ENCODE measurements around the gene SELENOS.

SELENOS gene, protein sequence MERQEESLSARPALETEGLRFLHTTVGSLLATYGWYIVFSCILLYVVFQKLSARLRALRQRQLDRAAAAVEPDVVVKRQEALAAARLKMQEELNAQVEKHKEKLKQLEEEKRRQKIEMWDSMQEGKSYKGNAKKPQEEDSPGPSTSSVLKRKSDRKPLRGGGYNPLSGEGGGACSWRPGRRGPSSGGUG

DNA sequence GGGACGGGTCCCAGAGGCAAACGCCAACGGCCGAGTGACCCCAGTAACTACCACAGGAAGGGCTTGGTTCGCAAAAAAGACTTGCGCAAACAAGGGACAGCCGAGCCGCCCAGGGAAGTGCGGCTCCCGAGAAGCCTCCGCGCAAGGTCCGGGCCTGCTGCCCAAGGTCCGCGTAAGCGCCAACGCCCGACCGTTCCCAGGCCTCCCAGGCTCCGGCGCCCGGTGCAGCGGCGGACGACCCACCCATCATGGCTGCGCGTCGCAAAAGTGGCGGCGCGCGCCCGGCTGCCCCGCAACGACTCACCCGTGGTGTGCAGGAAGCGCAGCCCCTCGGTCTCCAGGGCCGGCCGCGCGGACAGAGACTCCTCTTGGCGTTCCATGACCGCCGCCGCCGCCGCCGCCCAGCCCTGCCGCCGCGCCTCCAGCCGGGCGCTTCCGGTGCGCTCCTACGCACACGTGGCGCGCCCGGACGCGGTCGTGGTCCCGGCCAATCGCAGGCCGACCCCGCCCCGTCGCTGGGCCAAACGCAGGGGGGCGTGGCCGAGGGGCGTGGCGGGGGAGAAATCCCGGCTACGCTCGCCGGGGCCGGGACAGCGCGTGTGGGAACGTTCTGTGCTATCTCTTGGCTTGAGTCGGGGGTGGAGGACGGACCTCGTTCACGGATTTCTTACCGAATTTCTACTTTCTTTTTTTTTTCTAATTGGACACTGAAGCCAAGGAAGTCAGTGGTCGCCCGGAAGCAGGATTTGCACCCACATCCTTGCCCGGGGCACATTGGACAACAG, at the start of gene SELENOS:
Gene SELENOS (minus strand): TSS at position 448 of the 785 bp plus-strand sequence. CDS start 68 bp downstream, at position 380.
- DNase-seq (ENCODE audit: low spot score), result peak; percentile 95

DNA sequence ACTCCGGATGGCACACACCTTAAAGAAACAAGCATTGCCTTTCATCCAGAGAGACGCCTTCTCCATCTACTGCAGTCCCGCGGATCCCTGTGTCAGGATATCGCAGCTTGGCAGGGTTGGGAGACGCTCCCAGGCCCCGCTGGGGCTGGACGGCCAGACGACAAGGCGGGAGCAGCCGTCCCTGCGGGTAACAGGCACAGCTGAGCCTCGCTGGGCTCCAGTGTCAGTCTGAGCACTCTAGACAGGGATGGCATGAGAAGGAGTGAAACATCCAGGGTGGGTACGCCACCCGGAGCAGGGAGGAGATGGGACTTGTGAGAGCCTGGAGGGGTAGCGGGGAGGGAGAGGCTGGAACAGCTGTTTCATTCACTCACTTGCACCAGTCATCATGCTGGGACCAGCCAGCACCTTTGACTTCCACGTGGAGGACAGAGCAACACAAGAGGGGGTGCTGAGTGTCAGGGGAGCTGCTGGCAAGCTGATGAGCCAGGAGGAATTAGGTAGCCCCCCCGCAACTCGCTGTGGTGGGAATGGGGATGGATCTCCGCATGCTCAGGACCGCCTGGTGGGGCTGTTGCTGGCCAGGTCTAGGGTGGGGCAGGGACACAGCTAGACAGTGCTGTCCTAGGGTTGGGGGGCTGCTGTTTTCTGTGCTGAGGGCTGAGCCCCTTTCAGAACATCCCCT, 49.3 kb upstream of the SELENOS start:
- no peak for DNase-seq (ENCODE audit: low spot score)

DNA sequence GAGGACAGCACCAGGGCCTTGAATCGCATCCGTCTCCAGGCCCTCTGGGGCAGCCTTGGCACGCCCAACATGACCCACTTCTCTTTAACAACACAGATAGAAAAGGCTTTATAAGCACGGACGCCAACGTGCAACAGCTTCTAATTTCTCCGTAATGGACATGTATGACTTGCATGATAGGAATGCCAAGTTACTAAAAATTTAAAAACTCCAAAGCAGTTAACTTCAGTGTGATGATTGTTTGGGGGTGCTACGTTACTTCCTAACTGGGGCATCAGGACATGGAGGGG, 48.7 kb upstream of the SELENOS start:
- DNase-seq (ENCODE audit: low spot score), result no peak

DNA sequence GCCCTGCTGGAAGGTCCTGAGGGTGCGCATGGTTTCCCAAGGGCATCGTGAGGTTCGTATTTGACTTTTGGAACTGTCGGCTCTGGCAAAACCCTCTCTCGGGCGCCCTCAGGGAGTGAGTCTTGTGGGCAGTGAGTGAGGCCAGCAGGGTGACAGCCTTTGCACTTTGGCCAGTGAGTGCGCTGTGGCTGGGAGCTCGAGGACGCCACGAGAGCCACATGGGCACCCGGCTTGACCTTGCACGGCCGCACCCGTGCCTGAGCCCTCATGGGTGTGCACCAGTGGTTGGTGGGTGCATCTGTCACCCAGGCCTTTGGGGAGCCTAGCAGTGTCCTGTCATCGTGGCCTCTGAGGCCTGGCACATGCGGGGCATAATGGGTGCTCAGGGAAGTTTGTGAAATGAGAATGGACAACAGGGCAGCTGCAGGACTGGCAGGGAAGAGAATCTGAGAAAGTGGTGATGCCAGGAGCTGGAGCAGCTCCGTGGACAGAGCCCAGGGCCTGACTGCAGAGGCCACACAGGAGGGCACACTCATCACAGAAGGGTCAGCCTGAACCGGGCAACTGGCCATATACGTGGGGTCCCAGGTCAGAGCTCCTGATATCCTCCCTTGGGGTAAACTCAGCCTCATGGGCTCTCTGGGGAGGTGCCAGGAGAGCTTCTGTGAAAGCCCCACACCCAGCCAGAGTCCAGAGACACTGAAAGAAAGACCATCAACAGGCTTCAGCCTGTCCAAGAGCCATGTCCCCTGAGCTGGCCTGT, 48.2 kb upstream of the SELENOS start:
- no peak for DNase-seq (ENCODE audit: low spot score)

DNA sequence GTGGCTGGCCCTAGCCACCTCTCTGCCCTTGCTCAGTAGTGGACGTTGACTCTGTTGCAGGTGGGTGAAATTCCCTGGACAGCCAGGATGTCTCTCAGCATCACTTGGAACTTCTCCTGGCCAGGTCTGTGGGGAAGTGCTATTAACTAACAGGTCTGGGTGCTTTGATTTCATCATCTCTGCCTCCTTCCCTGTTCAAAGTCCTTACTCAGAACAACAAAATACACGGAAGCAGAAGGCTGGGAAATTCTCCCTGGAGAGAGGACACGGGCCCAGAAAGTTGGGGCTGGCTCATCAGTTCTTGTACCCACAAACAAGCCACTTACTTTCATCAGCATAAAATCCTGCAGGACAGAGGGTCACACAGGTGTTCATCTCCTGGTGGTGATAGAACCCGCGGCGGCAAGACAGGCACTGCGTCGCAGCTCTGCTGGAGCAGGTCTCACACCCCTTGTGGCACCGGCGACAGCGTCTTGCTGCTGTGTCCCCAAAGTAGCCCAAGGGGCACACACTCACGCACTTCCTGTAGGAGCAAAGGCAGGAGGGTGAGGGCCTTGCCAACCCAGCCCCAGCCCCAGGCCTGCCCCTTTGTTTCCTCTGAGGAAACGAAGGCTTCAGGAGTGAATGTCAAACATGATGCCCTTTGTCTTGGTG, 47.4 kb upstream of the SELENOS start:
- no peak for DNase-seq (ENCODE audit: low spot score)

DNA sequence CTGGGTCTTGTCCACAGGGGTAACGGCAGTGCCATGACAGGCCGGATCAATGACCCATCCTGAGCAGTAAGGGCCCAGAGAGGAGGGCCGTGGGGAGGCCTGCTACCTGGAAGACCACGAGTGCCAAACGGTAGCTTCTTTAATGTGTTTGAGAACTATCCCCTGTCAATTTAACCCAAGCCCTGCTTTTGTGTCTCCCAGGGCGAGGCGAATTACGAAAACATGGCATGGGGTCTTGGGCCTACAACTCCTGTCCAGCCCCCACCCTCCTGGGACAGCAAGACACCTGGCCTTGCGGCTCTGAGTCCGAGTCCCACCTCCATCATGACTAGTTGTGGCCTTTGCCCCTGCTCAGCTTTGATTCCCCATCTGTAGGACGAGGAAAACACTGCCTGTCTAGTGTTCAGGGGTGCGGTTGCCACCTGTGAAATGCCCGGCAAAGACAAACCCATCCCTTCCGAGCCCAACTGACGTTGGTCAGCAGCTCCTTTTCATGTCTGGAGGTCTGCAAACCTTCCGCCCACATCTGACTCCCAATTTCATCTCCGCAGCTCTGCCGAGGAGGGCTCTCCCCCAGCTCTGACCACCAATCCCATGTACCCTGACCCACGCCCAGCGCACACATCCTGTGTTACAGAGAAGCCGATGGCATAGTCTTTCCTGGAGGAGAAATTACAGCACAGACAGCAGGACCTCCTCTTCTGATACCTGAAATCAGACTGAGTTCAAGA, 46.7 kb upstream of the SELENOS start:
- no peak for DNase-seq (ENCODE audit: low spot score)

DNA sequence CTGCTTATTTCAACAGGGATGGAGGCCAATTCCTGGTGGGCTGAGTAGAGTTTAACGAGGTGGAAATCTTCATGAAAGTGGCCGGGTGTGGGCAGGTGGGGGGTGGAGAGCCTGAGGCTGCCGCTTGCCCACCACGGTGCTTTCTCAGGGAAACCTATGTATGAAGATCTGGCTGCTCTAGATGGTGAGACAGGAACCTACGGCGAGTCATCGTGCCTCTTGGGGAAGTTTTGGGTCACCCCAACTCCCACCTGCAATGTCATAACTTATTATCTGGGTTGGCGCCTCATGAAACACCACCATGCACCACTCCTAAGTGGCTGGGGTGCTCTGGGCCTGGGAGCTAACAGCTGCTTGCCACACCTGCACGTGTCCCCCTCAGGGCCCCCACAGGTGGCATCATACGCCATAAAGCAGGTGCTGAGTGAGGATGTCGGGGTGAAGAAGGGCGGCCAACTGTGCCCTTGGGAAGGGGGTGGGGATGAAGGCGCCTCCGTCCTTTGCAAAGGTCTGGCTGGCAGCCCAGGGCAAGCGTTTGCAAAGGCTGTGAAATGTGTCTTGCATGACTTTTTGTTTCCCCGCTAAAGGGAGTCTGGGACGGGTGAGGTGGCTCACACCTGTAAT, 45.7 kb upstream of the SELENOS start:
- DNase-seq (ENCODE audit: low spot score), result no peak

DNA sequence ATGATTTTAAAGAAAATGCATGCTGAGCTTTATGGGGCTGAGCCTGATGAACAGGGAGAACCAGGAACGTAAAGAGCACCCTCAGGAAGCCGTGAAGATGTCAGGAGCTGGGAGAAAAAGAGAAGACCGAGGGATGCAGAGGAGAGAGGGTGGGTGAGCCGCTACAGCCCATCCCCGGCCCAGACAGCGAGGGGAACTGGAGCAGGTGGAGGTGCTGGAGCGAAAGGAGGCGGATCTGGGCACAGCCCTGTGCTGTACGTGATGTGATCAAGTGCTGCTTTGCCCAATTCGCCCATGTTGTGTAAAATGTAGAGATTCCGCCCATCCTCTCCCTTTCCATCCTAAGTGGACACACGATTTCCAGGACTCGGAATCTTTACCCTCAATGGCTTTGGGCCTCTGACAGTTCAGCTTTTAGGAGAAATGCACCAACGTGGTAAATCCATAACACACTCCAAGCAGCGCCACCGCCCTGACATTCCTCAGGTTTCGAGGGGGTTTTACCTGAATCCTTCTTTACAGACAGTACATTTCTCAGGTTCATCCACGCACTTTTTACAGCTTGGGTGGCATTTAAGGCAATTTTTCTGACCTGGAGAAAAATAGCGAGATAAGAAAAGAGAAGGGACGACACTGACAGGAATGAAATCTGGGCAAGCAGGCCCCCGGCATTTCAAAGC, 44.9 kb upstream of the SELENOS start:
- no peak for DNase-seq (ENCODE audit: low spot score)

DNA sequence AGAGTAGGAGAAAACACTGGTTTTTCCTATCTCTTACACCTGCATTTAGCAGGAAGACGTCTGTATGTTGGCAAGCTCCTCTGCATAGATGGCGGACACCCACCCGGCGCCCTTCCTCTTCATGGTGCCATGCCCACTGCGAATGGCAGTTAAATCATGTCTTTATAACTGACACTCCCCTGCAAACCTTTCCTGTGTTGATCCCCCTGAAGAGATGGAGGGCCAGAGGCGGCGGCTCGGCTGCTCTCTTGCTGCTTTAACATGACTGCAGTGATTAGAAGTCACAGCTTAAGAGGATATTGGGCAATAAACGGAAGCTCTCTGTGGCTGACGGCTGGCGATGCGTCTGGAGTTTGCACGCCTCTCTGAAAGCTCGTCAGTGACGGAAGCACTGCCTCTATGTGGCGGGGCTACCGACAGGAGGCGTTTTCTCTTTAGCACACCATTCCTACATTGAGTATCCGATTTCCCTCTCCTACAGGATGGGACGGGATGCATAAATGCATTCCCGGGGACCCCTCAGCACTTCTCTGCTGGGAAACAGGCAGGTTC, 43.3 kb upstream of the SELENOS start:
- no peak for DNase-seq (ENCODE audit: low spot score)

DNA sequence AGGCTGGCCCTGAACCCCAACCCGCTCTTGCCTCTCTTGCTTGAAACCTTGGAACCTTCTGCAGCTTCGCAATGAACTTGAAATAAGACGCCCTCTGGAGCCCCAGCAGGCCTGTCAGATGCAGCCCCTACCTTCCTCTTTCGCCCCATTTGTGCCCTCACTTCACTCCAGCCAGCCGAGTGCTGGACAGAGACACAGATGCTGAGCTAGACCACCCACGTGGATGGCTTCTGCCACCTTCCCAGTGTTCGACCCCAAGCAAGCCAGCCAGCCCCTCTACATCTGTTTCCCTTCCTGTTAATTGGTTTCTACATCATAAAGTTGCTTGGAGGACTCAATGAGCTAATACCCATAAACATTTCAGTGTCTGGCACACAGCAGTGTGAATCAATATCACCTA, 41.6 kb upstream of the SELENOS start:
- no peak for DNase-seq (ENCODE audit: low spot score)

DNA sequence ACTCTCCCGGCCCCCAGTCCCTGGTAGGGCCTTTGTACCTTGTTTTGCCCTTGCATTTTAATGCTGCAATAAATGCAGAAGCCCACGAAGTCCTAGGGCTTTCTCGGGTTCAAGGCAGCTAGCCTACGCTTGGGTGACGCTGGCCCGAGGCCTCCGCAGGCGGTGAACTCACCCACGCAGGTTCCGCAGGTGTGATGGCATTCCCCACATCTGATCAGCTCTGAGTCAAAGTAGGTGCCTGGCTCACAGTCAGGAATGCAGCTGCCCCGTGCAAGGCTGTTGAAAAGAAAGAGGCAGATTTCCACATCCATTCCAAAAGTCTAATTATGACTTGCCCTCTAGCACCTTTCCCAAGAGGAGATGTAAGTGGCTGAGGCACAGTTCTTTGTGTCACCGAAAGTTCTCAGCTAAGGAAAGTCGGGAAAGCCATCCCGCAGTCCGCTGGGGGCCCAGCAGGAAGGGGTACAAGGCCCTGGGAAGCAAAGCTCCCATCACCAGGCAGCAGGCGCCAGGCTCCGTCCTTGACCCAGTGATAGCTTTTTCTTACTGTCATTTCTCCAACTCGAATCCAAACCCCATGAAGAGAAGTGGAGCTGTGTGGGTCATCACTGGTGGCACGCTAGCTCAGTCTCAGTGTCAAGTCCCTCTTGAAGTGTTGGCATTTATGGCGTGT, 41.0 kb upstream of the SELENOS start:
- no peak for DNase-seq (ENCODE audit: low spot score)

DNA sequence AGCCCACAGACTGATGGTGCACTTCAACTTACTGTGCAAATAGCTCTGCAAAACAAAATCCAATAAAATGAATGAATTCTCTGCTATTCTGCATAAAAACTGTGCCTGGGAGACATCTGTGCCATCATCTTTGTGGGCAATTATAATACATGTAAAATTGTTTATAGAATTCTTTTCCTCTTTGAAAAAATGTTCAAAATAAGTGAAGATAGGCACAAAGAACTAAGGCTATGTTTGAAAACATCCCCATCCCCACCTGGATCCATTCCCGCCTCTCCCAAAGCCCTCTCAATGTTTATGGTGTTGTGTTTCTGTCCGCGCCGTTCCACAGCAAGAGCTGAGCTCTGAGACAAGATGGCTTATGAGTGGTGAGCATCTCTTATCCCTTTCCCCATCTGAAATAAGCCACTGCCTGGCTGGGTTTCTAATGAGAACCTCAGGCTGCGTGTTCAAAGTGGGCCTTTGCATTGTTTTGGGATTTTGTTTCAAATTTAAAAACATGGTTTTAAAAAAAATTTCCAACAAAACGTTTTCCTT, 40.1 kb upstream of the SELENOS start:
- DNase-seq (ENCODE audit: low spot score), result no peak

DNA sequence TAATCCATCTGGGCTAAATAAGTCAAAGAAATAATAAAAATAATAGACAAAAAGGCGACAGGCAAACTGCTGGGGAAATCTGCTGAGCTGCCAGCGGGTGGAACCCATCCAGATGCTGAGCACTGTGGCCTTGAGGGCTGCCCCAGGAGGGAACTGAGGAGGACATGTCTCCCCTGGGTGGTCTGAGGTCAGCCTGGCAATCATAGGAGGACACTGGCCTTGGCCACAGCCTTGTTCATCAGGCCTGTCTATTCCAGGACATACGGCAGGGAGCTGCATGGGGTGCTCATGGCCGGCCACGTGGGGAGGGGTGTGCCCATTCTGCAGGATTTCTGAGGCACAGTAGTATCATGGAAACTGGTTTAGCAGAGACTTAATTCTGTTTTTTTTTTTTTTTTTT, 39.2 kb upstream of the SELENOS start:
- DNase-seq (ENCODE audit: low spot score), result no peak

DNA sequence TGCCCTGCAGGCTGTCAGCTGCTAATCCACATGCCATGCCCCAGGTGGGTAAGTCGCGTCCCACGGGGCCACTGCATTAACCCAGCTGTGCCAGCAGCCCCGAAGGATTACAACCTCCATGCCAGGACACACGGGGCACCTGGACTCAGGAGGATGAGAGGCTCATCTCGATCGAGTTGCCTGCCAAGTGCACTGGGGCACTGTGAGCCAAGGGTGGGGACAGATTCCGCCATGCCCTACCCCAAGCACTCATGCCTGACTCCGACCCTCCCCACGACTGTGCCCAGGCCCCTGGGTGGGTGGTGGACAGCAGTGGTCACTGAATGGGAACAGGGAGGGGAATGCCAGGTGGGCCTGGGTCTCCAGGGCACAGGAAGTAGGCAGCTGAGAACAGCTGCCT, 38.5 kb upstream of the SELENOS start:
- DNase-seq (ENCODE audit: low spot score), result no peak

DNA sequence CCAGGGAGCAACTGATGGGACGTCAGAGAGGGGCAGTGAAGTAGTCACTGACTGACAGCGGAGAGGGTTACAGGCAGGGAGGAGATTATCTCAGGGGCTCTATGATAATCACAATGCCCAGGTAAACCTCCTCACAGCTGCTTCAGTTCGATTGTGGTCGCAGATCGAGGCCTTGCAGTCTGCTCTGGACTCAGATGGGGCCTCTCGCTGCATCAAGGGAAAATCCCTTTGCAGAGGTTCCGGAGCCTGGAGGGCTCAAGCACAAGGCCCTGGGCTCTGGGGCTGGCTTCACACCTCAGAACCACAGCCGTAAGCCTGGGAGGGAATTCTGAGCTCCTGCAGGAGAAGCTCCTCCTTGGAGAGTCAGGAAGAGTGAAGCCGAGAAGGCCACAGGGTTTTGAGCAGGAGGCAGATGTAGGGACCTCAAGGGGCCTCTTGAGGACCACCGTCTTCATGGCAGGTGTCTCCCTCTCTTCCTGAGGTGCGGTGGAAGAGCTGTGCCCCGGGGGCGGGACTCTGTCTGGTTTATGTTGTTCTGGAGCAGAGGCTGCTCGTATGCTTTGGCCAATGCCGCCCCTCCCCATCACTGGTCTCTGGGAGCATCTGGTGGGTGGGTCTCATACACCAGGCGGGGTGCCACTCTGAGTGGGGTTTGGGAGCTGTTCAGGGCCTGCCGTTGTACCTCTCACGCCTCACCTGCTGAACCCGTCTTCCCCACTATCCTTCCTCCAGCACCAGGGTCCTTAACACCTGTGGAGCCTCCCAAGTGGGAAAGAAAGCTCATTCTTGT, 37.2 kb upstream of the SELENOS start:
- no peak for DNase-seq (ENCODE audit: low spot score)

DNA sequence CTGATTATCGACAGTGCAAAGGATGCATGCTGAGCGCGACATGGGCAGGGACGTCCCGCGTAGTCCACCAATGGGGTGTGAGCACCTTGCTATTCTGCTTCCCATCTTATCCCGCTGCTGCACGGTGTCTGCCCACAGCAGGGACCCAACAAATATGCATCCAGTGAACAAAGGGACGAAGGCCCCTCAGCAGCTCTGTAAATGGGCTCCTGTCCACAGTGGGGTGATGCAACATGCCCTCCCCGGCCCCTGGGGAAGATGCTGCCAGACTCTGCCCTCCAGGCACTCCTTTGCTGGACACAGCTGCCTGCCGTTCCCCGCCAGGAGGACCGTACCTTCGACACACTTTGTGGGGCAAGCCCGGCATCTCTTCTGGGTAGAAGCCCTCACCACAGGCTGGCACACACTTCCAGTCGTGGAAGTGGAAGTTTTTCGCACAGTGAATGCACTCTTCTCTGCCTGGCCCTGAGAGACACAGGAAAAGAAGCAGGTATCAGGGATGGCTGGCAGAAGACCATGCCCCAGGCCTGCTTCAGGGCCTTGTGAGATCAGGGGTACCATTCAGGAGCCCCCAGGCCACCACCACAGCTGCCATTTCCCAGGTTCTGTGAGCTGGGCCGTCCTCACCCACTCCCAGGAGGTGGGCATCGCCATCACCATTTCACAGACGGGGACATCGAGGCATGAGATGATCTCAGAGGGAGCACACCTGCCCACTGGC, 35.9 kb upstream of the SELENOS start:
- no peak for DNase-seq (ENCODE audit: low spot score)

DNA sequence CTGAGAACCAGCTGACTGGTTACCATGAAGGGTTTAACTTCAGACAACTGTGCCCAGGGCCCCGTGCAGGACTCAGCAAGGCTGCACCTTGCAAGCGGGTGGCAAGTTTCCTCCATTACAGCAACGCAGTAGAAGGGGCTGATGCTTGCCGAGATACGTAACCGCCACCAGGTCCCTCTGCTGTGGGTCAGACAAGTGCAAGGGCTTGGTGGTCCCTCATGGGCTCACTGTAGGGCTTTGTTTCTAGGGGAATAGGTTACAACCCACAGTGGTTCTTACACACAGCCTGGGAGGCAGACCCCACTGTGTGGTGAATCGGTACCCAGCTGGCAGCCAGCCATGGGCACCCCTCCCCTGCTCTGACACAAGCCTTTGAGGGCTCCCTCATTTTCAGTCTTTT, 33.2 kb upstream of the SELENOS start:
- DNase-seq (ENCODE audit: low spot score), result no peak

DNA sequence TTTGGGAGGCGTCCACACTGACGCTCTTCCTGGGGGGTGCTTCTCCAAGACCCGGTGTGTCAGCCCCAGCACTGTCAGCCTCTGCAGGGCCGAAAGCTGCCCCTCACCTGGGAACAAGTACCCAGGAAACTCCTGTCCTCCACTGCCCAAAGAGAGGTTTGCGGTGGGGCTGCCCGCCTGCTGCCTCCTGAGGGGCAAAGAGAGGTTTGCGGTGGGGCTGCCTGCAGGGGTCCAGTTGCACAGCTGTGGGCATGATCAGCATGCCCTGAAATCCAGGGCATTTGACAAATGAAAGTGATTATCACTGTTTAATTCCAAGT, 32.8 kb upstream of the SELENOS start:
- no peak for DNase-seq (ENCODE audit: low spot score)
